Mesendoderm (in vitro differentiated cells): ENCODE measurements around the gene CD164.

ENCODE experiments used
- DNase-seq: peaks from one replicate; pipeline ENCODE4 v3.0.0; 2013
- H2AK5ac ChIP-seq: 2 replicates; pipeline ENCODE4 v1.6.1; 2013; ENCODE audit warnings: low read length, inconsistent platforms
- H2BK120ac ChIP-seq: 2 replicates; pipeline ENCODE4 v1.6.1; 2013; ENCODE audit warnings: low read depth, mild to moderate bottlenecking, low read length, moderate library complexity, mixed read lengths
- H2BK15ac ChIP-seq: replicated peaks from 2 replicates; pipeline ENCODE4 v1.6.1; 2013; ENCODE audit warnings: low read depth, mild to moderate bottlenecking, moderate library complexity
- H2BK5ac ChIP-seq: 2 replicates; pipeline ENCODE4 v1.6.1; 2013; ENCODE audit warnings: low read length, inconsistent platforms
- H3K18ac ChIP-seq: 2 replicates; pipeline ENCODE4 v1.6.1; 2013; ENCODE audit warnings: mild to moderate bottlenecking, low read length, mixed read lengths
- H3K23ac ChIP-seq: one replicate; pipeline ENCODE4 v1.6.1; 2013; ENCODE audit warnings: low read length
- H3K27ac ChIP-seq: 2 replicates; pipeline ENCODE4 v1.5.1; 2013; ENCODE audit warnings: low read depth, mild to moderate bottlenecking, inconsistent platforms, low read length, moderate library complexity
- H3K27me3 ChIP-seq: 2 replicates; pipeline ENCODE4 v1.6.1; 2013; ENCODE audit warnings: low read length, control low read depth, mild to moderate bottlenecking, inconsistent platforms; ENCODE audit not compliant: insufficient read depth, poor library complexity
- H3K36me3 ChIP-seq: 2 replicates; pipeline ENCODE4 v1.6.1; 2013; ENCODE audit warnings: low read length, inconsistent platforms; ENCODE audit not compliant: control insufficient read depth, insufficient read depth
- H3K4ac ChIP-seq: one replicate; pipeline ENCODE4 v1.6.1; 2013; ENCODE audit warnings: low read depth, mild to moderate bottlenecking, low read length, moderate library complexity
- H3K4me1 ChIP-seq: 2 replicates; pipeline ENCODE4 v1.6.1; 2013; ENCODE audit warnings: low read depth, low read length, inconsistent platforms; ENCODE audit not compliant: control insufficient read depth
- H3K4me2 ChIP-seq: 2 replicates; pipeline ENCODE4 v1.6.1; 2013; ENCODE audit warnings: low read length
- H3K4me3 ChIP-seq: 2 replicates; pipeline ENCODE4 v1.5.1; 2013; ENCODE audit warnings: mild to moderate bottlenecking, low read length
- H3K56ac ChIP-seq: one replicate; pipeline ENCODE4 v1.6.1; 2013; ENCODE audit warnings: low read length
- H3K79me1 ChIP-seq: 2 replicates; pipeline ENCODE4 v1.6.1; 2013; ENCODE audit warnings: low read length, inconsistent platforms
- H3K79me2 ChIP-seq: 2 replicates; pipeline ENCODE4 v1.6.1; 2013; ENCODE audit warnings: mild to moderate bottlenecking, low read length; ENCODE audit not compliant: control insufficient read depth, insufficient read depth
- H3K9ac ChIP-seq: 2 replicates; pipeline ENCODE4 v1.6.1; 2013; ENCODE audit warnings: low read length, inconsistent platforms
- H4K5ac ChIP-seq: one replicate; pipeline ENCODE4 v1.6.1; 2013; ENCODE audit warnings: low read length
- H4K8ac ChIP-seq: one replicate; pipeline ENCODE4 v1.6.1; 2013; ENCODE audit warnings: low read depth, mild to moderate bottlenecking, control low read depth, low read length, moderate library complexity
- WGBS: extraction: QIAGEN DNeasy Blood & Tissue Kit; methylation state at CpG from one replicate; pipeline ENCODE4 v1.1.7; 2013; ENCODE audit warnings: low lambda C conversion rate, missing lambda C conversion rate; ENCODE audit not compliant: insufficient coverage; ENCODE audit errors: extremely low coverage; 5-methylcytosine and 5-hydroxymethylcytosine counted together

The CD164 gene

GRCh38 chr6:109332748-109333147 is 49.5 kb downstream of the CD164 start:
- H2AK5ac ChIP-seq = no peak overlapping the region
- WGBS = no CpG with 5 or more reads among the region's 2 CpGs
- H3K56ac ChIP-seq = no peak overlapping the region
- no peak overlapping the region for H4K8ac ChIP-seq
- H3K4me2 ChIP-seq = no peak overlapping the region
- H3K4ac ChIP-seq = no peak overlapping the region
- H3K27ac ChIP-seq = no peak overlapping the region
- no peaks in the 10 kb centered on the region for H3K27me3 ChIP-seq
- no peak overlapping the region for H2BK120ac ChIP-seq
- no peaks in the 10 kb centered on the region for H3K79me1 ChIP-seq
- no peak overlapping the region for H3K23ac ChIP-seq
- H4K5ac ChIP-seq = no peak overlapping the region
- H3K18ac ChIP-seq = no peak overlapping the region
- H2BK15ac ChIP-seq = no peak overlapping the region
- H3K4me1 ChIP-seq = no peaks in the 10 kb centered on the region
- no peaks in the 10 kb centered on the region for H3K36me3 ChIP-seq
- H3K4me3 ChIP-seq = no peak overlapping the region
- H3K79me2 ChIP-seq = no peaks in the 10 kb centered on the region
- no peak overlapping the region for H2BK5ac ChIP-seq
- DNase-seq = no peak
- H3K9ac ChIP-seq = no peak overlapping the region

- no peak overlapping the region for H3K18ac ChIP-seq
- no peaks in the 10 kb centered on the region for H3K27me3 ChIP-seq
- no peak overlapping the region for H2BK15ac ChIP-seq
- no peak overlapping the region for H3K4ac ChIP-seq
- no peak overlapping the region for H3K27ac ChIP-seq
- H3K36me3 ChIP-seq = no peaks in the 10 kb centered on the region
- no peaks in the 10 kb centered on the region for H3K79me2 ChIP-seq
- no peak for DNase-seq
- no peak overlapping the region for H3K4me3 ChIP-seq
- no peak overlapping the region for H4K8ac ChIP-seq
- no peak overlapping the region for H3K9ac ChIP-seq
- H2BK5ac ChIP-seq = no peak overlapping the region
- no peak overlapping the region for H3K4me2 ChIP-seq
- H3K79me1 ChIP-seq = no peaks in the 10 kb centered on the region
- H2BK120ac ChIP-seq = no peak overlapping the region
- H2AK5ac ChIP-seq = no peak overlapping the region
- no peaks in the 10 kb centered on the region for H3K4me1 ChIP-seq
- H3K23ac ChIP-seq = no peak overlapping the region
- no peak overlapping the region for H4K5ac ChIP-seq
- H3K56ac ChIP-seq = no peak overlapping the region
These were observed 51.2 kb downstream of the CD164 start for GRCh38 chr6:109331081-109331480.

- WGBS = no CpG with 5 or more reads among the region's 2 CpGs
These were observed 52.0 kb downstream of the CD164 start for GRCh38 chr6:109330263-109330662.

GRCh38 chr6:109328629-109329028 is 53.6 kb downstream of the CD164 start:
- Histone ChIP-seq H2AK5ac (no peak overlapping the region), H3K56ac (no peak overlapping the region), H3K4me1 (no peaks in the 10 kb centered on the region), H3K27me3 (no peaks in the 10 kb centered on the region), H3K27ac (no peak overlapping the region), H3K4me3 (no peak overlapping the region), H3K79me2 (no peaks in the 10 kb centered on the region), H3K9ac (no peak overlapping the region), H3K79me1 (no peaks in the 10 kb centered on the region), H3K4me2 (no peak overlapping the region), H3K18ac (no peak overlapping the region), H2BK5ac (no peak overlapping the region), H2BK120ac (no peak overlapping the region), H3K36me3 (no peaks in the 10 kb centered on the region), H4K5ac (no peak overlapping the region), H3K23ac (no peak overlapping the region), H3K4ac (no peak overlapping the region), H4K8ac (no peak overlapping the region), H2BK15ac (no peak overlapping the region)
- WGBS = no CpG with 5 or more reads among the region's 4 CpGs
- no peak for DNase-seq

More at GRCh38 chr6:109330263-109330662, 52.0 kb downstream of the CD164 start:
- no peak for DNase-seq
- H3K18ac ChIP-seq = no peak overlapping the region
- no peak overlapping the region for H3K4me3 ChIP-seq
- no peak overlapping the region for H3K4me2 ChIP-seq
- no peak overlapping the region for H4K8ac ChIP-seq
- no peaks in the 10 kb centered on the region for H3K4me1 ChIP-seq
- no peak overlapping the region for H2BK15ac ChIP-seq
- H3K4ac ChIP-seq = no peak overlapping the region
- no peak overlapping the region for H3K56ac ChIP-seq
- no peak overlapping the region for H4K5ac ChIP-seq
- H3K23ac ChIP-seq = no peak overlapping the region
- no peak overlapping the region for H2BK120ac ChIP-seq
- H3K9ac ChIP-seq = no peak overlapping the region
- H3K36me3 ChIP-seq = no peaks in the 10 kb centered on the region
- H2BK5ac ChIP-seq = no peak overlapping the region
- no peak overlapping the region for H2AK5ac ChIP-seq
- H3K27ac ChIP-seq = no peak overlapping the region
- no peaks in the 10 kb centered on the region for H3K27me3 ChIP-seq
- H3K79me2 ChIP-seq = no peaks in the 10 kb centered on the region
- no peaks in the 10 kb centered on the region for H3K79me1 ChIP-seq

- WGBS = no CpG with 5 or more reads among the region's 1 CpG
- H2BK15ac ChIP-seq = no peak overlapping the region
- H3K18ac ChIP-seq = no peak overlapping the region
- H3K4me2 ChIP-seq = no peak overlapping the region
- no peaks in the 10 kb centered on the region for H3K27me3 ChIP-seq
- H3K79me1 ChIP-seq = no peaks in the 10 kb centered on the region
- H4K5ac ChIP-seq = no peak overlapping the region
- no peak overlapping the region for H3K23ac ChIP-seq
- no peak overlapping the region for H4K8ac ChIP-seq
- H2BK5ac ChIP-seq = no peak overlapping the region
- H3K9ac ChIP-seq = no peak overlapping the region
- H3K36me3 ChIP-seq = no peaks in the 10 kb centered on the region
- no peaks in the 10 kb centered on the region for H3K79me2 ChIP-seq
- no peak overlapping the region for H3K4ac ChIP-seq
- H2AK5ac ChIP-seq = no peak overlapping the region
- H3K4me3 ChIP-seq = no peak overlapping the region
- no peak for DNase-seq
- no peaks in the 10 kb centered on the region for H3K4me1 ChIP-seq
- no peak overlapping the region for H2BK120ac ChIP-seq
- no peak overlapping the region for H3K27ac ChIP-seq
- H3K56ac ChIP-seq = no peak overlapping the region
These were observed 54.3 kb downstream of the CD164 start for GRCh38 chr6:109327959-109328358.

- no CpG with 5 or more reads among the region's 4 CpGs for WGBS
These were observed 54.8 kb downstream of the CD164 start for GRCh38 chr6:109327491-109327890.

More at GRCh38 chr6:109327491-109327890, 54.8 kb downstream of the CD164 start:
- Histone ChIP-seq H3K79me1 (no peaks in the 10 kb centered on the region), H3K27ac (no peak overlapping the region), H2AK5ac (no peak overlapping the region), H3K4me3 (no peak overlapping the region), H3K79me2 (no peaks in the 10 kb centered on the region), H4K8ac (no peak overlapping the region), H3K4me1 (no peaks in the 10 kb centered on the region), H2BK5ac (no peak overlapping the region), H3K27me3 (no peaks in the 10 kb centered on the region), H3K18ac (no peak overlapping the region), H3K9ac (no peak overlapping the region), H3K4me2 (no peak overlapping the region), H3K4ac (no peak overlapping the region), H3K36me3 (no peaks in the 10 kb centered on the region), H2BK120ac (no peak overlapping the region), H3K23ac (no peak overlapping the region), H3K56ac (no peak overlapping the region), H4K5ac (no peak overlapping the region), H2BK15ac (no peak overlapping the region)
- DNase-seq = no peak
